ENCODE data around the gene DRC7.

DRC7 gene

GRCh38 chr16:57675741-57676551 is 18.7 kb upstream of the DRC7 start:
- DNase-seq (ENCODE audit: low read depth, low spot score) = peak; percentile 60

DNA sequence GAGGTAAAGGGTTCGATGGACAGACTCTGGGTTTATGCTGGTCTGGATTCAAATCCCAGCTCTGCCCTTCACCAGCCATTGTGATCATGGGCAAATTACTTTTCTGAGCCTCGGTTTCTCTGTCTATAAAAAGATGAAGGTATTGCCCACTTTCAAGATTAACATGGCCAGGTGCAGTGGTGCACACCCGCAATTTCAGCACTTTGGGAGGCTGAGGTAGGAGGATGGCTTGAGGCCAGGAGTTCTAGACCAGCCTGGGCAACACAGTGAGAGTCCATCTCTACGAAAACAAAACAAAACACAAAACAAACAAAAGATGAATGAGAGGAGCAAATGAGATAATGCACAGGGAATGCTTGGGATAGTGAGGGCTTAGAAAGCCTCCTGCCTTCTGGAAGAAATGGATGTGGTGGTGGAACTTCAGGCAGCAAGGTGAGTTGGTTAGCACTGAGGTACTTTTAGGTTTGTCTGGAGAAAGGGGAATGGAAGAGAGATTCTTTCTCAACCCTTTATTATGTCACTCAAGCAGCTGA is 18.0 kb upstream of the DRC7 start:
- no peak for DNase-seq (ENCODE audit: low read depth, low spot score)

DNA sequence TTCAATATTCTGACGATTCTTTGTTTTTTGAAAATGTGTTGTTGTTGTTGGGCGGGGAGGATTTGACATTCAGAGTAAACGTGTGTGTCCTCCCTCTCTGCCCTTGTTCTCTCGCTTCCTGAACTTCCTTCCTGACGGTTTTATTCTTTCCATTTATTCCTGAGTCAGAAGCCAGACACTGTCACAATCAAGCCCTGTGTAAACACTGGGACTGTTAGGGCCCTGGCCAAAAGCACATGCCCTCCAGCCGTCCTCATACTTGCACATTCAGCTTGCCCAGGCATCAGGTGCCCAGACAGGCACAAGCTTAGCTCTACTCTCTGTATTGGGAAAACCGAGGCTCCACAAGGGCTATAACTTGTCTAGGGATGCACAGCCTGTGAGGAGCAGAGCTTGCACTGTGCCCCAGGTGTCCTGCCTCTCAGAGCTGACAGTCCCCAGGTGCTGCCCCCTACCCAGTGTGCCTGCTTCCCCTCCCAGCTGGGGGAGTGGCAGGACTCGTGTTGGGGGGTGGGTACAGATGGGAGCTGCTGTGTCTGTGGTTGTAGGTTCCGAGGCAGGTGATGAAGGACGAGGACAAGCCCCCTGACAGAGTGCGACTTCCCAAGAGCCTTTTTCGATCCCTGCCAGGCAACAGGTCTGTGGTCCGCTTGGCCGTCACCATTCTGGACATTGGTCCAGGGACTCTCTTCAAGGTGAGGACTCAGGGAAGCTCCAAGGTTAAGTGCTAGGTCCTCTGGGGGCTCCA is 16.8 kb upstream of the DRC7 start:
- DNase-seq (ENCODE audit: low read depth, low spot score) = no peak

- no peak for DNase-seq (ENCODE audit: low read depth, low spot score)
These were observed 15.6 kb upstream of the DRC7 start for GRCh38 chr16:57679016-57679415.

DNA sequence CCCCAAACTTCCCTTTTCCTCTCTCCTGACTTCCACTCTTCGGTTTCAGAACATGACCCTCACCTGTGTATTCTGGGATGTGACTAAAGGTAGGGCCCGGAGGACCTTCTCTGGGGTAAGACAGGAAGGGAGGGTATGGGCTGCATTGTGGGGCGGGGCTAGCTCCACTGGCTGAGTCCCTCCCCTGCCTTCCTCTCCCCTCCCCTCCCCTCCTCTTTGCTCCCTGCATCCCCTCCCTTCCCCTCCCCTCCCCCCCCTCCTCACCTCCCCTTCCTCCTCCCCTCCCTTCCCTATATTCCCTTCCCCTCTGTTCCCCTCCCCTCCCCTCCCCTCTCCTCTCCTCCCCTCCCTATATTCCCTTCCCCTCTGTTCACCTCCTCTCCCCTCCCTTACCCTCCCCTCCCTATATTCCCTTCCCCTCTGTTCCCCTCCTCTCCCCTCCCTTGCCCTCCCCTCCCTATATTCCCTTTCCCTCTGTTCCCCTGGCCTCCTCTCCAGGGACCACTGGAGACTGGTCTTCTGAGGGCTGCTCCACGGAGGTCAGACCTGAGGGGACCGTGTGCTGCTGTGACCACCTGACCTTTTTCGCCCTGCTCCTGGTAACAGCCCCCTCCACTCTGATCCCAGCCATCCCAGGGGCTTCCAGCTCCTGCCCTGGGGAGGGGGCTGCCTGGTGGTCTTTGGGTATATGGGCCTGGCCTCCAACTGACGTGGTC is 14.7 kb upstream of the DRC7 start:
- DNase-seq (ENCODE audit: low read depth, low spot score) = no peak

DNA sequence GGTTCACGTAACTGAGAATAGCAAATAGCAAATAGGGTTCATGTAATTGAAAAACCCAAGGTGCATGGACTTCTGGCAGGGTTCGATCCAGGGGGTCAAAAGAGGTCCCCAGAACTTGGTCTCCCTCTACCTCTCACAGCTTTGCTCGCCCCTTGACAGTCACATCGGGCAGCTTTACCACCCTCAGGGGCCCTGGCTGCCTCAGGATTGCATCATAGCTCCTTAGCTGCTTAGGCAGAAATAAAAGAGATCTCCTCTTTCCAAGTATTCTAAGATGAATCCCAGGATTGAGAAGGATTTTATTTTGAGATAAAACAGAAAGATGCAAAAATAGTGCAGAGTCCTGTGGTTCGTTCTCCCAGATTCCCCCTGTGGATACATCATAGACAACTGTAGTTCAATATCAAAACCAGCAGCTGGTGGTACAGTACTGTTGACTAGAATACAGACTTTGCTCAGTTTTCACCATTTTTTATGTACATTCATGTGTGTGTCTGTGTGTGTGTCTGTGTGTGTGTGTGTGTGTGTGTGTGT is 13.7 kb upstream of the DRC7 start:
- no peak for DNase-seq (ENCODE audit: low read depth, low spot score)

GRCh38 chr16:57681950-57682728 is 12.5 kb upstream of the DRC7 start:
- no peak for DNase-seq (ENCODE audit: low read depth, low spot score)

DNA sequence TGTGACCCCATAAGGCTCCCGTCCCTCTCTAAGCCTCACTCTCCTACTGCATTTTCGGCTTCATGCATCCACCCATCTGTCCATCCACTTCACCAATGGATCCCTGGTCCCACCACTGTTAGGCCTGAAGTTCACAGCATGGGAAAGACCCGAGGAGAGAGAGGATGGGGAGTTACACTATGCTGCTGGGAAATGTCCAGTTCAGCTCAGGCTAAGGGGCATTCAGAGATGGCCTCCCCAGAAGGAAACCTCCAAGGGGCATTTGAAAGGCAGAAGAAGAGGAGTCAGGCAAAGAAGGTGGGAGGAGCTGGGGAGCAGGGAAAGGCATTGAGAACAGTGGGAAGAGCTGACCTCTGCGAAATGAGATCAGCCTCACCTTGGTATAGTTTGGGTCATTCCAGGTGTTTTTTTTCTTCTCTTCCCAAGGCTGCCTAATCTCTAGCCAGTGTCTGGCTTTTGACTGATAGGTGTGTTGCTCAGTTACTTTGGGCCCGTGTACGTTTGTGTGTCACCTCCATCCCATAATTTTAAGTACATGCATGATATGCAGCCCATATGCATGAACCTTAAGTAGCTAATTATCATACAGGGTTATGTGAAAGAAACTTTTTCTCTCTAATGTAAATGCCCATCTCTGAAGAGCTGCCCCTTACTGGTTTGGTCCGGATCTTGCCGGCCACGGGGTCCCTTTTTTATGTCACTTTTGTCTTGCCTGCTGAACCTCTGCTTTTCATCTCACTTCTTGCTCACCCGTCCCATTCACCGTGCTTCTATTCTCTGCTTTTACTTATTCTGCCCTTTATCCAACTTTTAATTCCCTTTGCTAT is 11.6 kb upstream of the DRC7 start:
- DNase-seq (ENCODE audit: low read depth, low spot score) = no peak

- no peak for DNase-seq (ENCODE audit: low read depth, low spot score)
These were observed 10.7 kb upstream of the DRC7 start for GRCh38 chr16:57683636-57684545.

GRCh38 chr16:57684626-57685358 is 9.8 kb upstream of the DRC7 start:
- no peak for DNase-seq (ENCODE audit: low read depth, low spot score)

GRCh38 chr16:57685633-57686032 is 9.0 kb upstream of the DRC7 start:
- DNase-seq (ENCODE audit: low read depth, low spot score) = no peak

DNA sequence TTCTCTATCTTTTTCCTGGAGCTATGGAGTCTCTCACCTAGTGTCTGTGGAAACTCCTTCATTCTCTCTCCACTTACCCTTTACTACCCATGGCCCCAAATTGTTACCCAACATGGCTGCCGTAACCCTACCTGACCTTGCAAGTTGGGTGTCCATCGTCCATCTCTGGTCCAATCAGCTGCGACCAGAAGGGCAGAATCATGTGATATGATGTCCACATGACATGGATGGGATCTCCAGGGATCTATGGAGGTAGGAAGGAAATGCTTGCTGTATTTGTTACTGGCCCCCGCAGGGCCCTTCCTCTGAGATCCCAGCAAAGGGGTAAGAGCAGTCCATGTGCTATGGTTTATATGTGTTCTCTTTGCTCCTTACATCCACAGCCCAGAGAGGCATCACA is 8.0 kb upstream of the DRC7 start:
- no peak for DNase-seq (ENCODE audit: low read depth, low spot score)

DNA sequence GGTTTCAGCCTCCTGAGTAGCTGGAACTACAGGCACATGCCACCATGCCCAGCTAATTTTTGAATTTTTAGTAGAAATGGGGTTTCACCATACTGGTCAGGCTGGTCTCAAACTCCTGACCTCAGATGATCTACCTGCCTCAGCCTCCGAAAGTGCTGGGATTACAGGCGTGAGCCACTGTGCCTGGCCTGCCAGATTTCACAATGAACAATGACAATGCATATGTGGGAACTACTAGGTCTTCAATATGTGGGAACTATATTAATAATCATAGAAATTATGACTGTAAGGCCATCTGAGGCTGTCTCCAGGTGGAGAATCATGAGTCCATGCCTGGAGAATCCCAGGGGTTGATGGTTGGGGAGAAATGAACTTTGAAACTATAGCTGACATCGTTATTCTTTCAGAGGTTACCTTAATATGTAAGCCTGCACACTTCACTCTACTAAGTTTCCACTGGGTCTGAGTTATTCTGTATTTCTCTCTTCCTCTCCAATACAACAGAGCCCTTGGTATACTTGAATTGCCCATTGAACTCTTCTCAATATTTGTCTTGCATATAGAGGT is 7.2 kb upstream of the DRC7 start:
- no peak for DNase-seq (ENCODE audit: low read depth, low spot score)

DNA sequence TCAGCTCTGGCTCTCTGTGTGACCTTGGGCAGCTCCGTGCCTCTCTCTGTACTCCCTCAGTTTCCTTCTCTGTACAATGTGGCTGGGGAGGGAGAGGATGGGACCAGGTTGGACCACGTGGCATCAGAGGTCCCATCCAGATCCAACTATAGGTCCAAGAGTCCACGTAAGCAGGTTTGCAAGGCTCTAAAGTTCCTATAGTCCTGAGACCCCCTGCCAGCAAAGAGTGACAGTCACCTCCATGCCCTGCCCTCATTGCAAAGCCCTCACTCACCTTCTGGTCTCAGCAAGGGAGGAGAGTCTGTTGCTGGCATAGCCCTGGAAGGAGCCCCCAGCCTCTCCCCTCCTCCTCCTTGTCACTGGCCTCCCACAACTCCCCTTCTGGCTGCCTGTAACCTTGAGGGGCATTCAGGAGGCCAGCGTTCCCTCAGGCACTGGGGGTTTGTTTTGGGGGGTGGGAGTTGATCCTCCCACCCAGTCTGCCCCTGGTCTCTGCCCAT is 6.1 kb upstream of the DRC7 start:
- no peak for DNase-seq (ENCODE audit: low read depth, low spot score)

DNA sequence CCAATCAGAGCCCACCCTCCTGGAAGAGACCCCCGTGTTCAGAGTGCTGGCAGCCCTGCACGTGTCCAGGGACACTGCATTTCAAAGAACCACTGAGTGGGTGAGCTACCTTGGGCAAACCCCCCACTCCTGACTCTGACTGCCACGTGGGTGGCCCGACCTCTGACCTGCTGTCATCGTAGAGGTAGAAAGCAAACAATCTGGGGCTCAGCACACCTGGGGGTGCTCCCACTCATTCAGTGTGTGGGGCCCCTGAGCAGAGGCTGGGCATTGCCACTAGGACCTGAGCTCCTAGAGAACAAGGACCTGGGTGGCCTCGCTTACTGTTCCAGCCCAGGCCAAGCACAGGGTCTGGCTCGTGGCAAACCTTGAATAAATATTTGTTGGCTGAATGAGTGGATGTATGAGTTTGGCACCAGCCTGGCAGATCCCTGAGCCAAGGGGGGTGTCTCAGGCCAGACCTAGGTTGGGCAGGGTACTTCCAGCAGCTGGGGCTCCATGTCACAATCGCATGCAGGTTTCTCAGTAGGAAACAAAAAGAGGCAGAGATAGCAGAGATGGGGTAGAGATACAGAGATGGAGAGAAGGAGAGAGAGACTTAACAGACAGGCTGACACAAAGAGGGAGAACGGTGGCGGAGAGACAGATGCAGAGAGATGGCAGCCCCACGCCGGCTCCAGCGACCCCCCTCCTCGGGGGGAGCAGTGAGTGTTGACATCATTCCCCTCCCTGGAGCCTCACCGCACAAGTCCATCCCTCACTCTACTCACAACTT is 5.4 kb upstream of the DRC7 start:
- no peak for DNase-seq (ENCODE audit: low read depth, low spot score)

DNA sequence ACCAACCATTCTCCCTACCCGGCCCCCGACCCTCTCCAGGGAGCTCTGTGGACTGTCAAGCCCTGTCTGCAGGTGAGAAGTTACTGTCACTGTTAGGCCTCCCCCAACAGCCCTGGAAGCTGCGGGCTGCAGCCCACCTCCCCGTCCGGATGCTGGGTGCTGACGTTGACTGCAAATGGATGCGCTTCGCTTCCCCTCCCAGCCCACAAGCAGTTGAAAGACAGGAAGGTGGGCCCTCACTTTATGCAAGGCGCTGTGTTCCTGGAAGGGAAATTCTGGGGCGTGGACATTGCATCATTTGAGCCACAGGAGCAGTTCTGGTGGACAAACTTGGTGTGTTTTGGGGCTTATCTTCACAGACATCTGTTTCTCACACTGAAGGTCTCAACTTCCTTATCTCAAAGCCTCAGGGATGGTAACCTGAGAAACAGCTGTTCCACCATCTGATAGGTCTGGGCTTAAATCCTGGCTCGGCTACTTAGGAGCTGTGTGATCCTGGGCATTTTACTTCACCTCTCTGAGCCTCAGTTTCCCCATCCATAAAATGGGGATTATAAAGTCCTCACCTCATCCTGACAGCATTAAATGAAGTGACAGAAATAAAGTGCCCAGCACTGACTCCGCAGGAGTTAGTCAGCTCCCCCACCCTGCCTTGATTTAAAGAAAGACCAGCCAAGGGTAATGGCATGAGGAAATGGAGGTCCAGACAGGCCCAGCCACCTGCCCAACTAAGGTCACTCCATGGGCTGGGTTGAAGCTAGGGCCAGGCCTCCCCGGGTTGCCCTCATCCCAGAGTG is 4.6 kb upstream of the DRC7 start:
- DNase-seq (ENCODE audit: low read depth, low spot score) = peak; percentile 75
